Left cardiac atrium (tissue), 4 donors: Measurements from ENCODE around the gene CREB3. TPM values are rescaled to one million over a fixed set of nuclear protein-coding genes. Genes with fewer than 3 reads are reported as not detected.
A peak's percentile ranks its signal among the peaks of the same experiment; 100 is the strongest.

Experiments
- ATAC-seq, 2 donors: fragments of 200-7000 bp; cut with Tn5 transposase; one replicate each; pipeline ENCODE4 v1.9.1; 2020; ENCODE audit warnings: mild to moderate bottlenecking in 2 of 2, moderate library complexity in 2 of 2
- DNase-seq: peaks from one replicate; pipeline ENCODE4 v3.0.0-alpha.2; 2020
- intact Hi-C, 2 donors: fragments of 100-400 bp; cut with DNase I; formaldehyde crosslinking; loops; one replicate each; pipeline versions ENCODE4 v1.14.1 to v1.15.1; 2022 to 2023
- total RNA-seq, 2 donors: library from RNA; stranded (reverse); fragmentation: NEBNext Ultra II Directional; extraction: Animal tissue kit (Norgen Biotek cat#: 25700); gene quantifications; one replicate each; pipeline ENCODE4 v1.2.1, GENCODE V29; 2021
- donor health status: DM: no; HTN: yes; CAD: no.
- donor health status: DM: no; HTN: yes; CAD: no; lungs with severe emphysema.
- donor health status: DM: yes; HTN: yes; CAD: no.
- donor health status: Dilated cardiomyopathy.

CREB3 gene
- total RNA-seq, 2 donors from 2014 or later: 24.6 to 36.2 TPM

DNA sequence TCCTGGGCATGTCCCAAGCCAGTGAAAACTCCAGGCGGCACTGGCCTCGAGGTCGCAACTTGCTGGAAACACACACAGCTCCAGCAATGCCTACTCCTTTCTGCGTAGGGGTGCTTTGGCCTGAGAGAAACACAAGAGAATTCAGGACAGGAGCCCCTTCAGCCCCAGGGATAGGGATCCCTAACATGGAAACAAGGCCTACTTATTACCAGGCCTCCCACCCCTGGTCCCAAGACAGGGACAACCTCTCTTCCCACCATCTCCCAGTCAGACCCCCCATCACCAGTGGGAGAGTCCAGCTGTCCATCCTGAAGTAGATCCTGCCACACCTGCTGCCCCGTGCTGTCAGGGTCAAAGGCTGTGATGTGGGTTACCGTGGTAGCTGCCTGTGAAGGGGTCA, 7.8 kb downstream of the CREB3 start:
- intact Hi-C loops: no loop called here
- ATAC-seq: no peak
- no peak for DNase-seq

DNA sequence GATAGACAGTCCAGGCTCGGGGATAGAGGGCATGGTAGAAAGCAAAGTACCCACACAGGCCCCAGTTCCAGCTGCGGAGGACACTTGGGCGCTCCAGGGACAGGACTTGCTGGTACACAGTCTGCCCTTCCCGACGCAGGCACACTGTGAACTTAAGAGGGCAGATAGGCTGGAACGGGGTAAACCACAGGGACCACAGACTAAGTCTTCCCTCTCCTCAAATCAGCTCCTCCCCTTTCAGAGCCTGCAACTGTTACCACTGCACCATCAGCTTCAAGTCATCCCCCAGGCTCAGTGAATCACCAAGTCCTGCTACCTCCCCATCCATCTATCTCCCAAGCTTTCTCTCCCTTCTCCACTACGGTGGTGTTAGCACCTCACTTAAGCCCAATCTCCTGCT, 9.3 kb downstream of the CREB3 start:
- ATAC-seq (no peak), DNase-seq (no peak)
- intact Hi-C loops: no loop called here

- intact Hi-C loops: no loop called here
- no peak for DNase-seq
- ATAC-seq: no peak
These were observed 11.0 kb downstream of the CREB3 start for GRCh38 chr9:35743452-35743851.

- no peak for ATAC-seq
- intact Hi-C loops: no loop called here
These were observed 11.5 kb downstream of the CREB3 start for GRCh38 chr9:35743880-35744518.

GRCh38 chr9:35745569-35745968, 13.1 kb downstream of the CREB3 start:
- intact Hi-C loops: no loop called here
- no peak for DNase-seq

More at GRCh38 chr9:35743880-35744518, 11.5 kb downstream of the CREB3 start:
- DNase-seq: no peak

DNA sequence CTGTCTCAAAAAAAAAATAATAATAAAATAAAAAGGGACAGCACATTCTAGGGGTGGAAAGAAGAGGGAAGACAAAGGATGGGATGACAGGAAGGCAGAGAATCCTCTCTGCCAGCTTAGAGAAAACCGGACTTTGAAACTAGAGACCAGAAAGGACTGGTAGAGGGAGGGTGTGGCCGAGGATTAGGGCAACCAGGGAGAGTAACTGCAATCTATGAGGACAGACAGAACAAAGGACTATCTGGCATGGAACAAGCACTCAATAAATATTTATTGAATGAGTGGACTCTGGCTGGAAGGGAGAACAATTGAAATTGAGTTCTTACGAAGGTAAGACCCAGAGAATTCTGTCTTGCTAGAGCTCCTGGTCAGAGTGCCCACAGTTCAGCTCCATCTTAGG, 14.1 kb downstream of the CREB3 start:
- DNase-seq: no peak
- intact Hi-C loops: no loop called here
- ATAC-seq: no peak

More at GRCh38 chr9:35745569-35745968, 13.1 kb downstream of the CREB3 start:
- ATAC-seq: no peak

GRCh38 chr9:35748242-35748857, 15.9 kb downstream of the CREB3 start:
- ATAC-seq (peak in 1 of 2 donors; percentile 1), DNase-seq (no peak)
- intact Hi-C loops: no loop called here

- intact Hi-C loops: no loop called here
- peak; percentile 89 for DNase-seq
- peak; percentile 93 to 95 for ATAC-seq
These were observed 16.5 kb downstream of the CREB3 start, which contains the start of the genes GBA2 and RGP1 for GRCh38 chr9:35748858-35749514. Gene GBA2 (minus strand): TSS chr9:35749228. CDS start chr9:35748704, 524 bp downstream. Gene RGP1 (plus strand): TSS chr9:35749287. CDS start chr9:35749756, 469 bp downstream.

- ATAC-seq (peak; percentile 29 to 40), DNase-seq (peak; percentile 35)
- intact Hi-C loops: no loop called here
These were observed 17.2 kb downstream of the CREB3 start for GRCh38 chr9:35749515-35750255.

GRCh38 chr9:35750256-35750531, 17.7 kb downstream of the CREB3 start:
- DNase-seq (peak; percentile 42), ATAC-seq (no peak)
- intact Hi-C loops: no loop called here

- ATAC-seq (no peak), DNase-seq (no peak)
- intact Hi-C loops: no loop called here
These were observed 21.0 kb downstream of the CREB3 start for GRCh38 chr9:35753466-35753865.

- ATAC-seq: no peak
- intact Hi-C loops: no loop called here
- DNase-seq: no peak
These were observed 21.8 kb downstream of the CREB3 start, which contains the start of gene MSMP for GRCh38 chr9:35754264-35754663. Gene MSMP (minus strand): TSS chr9:35754276. CDS start chr9:35754129, 147 bp downstream.

GRCh38 chr9:35755071-35755470, 22.6 kb downstream of the CREB3 start:
- ATAC-seq (no peak), DNase-seq (no peak)
- intact Hi-C loops: no loop called here

GRCh38 chr9:35756275-35757225, 24.1 kb downstream of the CREB3 start:
- intact Hi-C loops: no loop called here

DNA sequence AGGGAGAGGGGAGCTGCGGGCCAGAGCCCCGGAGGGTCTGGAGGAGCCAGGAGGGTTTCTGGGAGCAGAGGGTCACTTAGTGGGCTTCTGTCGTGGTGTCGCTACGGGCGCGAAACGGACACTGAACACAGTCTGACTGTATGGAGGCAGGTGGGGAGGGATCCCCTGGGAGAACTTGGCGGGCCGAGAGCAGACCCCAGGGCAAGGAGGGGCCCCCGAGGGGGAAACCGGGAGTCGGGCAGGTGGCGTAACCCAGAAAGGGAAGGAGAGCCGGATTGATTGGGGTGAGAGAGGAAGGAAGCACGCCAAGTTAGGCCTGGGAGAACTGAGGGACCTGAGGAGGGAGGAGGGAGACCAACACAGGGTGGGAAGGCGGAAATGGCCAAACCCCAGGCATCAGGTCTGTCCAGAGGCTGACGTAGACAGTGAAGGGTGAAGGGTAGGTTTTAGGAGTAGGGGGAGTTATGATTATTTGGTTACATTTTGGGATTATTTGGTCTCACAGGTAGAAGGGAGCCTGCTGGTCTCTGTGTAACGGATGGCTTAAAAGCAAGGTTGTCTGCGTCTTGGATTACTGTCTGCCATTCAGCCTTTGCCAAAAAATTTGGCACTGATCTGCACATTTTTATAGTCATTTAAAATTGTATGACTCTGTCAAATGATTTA, 24.9 kb downstream of the CREB3 start:
- DNase-seq (peak; percentile 59), ATAC-seq (peak; percentile 66 to 77)
- intact Hi-C loops: no loop called here

More at GRCh38 chr9:35756275-35757225, 24.1 kb downstream of the CREB3 start:
- ATAC-seq: peak; percentile 75 to 76
- peak; percentile 82 for DNase-seq

DNA sequence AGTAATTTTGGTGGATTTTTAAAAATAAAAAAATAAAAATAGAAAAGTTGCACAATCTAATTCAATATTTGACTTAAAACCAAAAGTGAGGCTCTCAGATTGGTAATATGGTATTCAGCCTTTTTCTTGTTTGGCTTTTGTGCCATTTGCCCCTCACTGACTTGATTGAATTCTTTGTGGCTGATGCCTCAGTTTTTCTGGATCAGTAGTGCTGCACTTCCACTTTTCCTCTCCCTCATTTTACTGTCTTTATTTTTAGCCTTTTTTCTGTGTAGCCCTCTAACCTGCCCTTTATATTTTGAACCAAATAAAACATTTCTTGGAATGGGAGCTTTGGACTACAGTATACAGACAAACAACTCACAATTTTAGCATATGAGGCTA, 25.4 kb downstream of the CREB3 start:
- DNase-seq (no peak), ATAC-seq (no peak)
- intact Hi-C loops: no loop called here

DNA sequence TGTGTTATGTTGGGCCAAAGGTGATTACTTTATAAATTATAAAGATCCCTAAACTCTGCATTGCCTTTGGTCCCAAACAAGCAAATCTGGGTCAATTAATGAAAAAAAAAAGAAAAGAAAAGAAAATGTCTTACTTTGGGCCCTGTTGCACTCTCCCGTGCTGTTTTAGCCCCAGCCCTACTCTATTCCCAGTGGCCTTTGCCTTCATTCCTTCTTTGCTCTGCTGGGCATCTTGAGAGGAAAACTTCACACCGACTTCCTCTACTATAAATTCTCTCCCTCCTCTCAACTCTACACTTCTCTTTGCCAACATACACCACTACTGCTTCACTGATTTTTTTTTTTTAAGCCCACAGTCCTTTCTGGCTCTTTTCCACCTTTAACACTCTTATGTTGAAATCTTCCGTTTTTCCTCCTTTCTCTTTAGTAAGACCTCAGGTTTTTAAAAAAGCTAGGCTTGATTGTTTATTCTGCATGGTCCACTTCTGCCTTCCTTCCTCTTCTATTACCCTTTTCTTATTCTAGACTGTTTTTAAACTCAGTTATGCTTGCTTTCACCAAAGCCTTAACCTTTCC, 26.1 kb downstream of the CREB3 start:
- intact Hi-C loops: no loop called here
- DNase-seq (no peak), ATAC-seq (no peak)

DNA sequence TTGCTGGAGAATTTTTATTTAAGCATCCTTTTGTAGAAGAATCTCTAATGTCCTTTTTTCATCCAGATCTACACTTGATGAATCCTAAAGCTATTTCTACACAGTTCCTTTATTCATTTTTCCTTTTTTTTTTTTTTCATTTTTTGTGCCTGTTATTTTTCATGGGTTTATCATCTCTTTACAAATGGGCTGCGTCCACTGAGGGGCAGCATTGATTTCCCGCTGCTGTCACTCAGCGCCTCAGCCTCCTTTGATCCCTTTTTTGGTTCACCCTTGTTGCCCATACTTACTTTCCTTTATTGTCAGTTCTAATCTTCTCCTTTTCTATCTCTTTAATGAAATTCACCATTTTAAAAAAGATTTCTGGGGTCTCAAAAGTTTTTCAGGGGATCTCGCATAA, 27.3 kb downstream of the CREB3 start:
- DNase-seq (no peak), ATAC-seq (no peak)
- intact Hi-C loops: no loop called here
